Fibroblast of upper back skin (primary cell): ENCODE results near the gene MRTFA.
"Not testable (repeated sequence)": the region's sequence is repeated elsewhere in the genome, so short reads cannot be mapped to it uniquely, and the experiment has no call there.

Source experiments
- DNase-seq: peaks from one replicate; pipeline ENCODE4 v3.0.0-alpha.2; 2013

MRTFA gene

GRCh38 chr22:40544758-40545157, 91.8 kb downstream of the MRTFA start:
- no peak for DNase-seq

DNA sequence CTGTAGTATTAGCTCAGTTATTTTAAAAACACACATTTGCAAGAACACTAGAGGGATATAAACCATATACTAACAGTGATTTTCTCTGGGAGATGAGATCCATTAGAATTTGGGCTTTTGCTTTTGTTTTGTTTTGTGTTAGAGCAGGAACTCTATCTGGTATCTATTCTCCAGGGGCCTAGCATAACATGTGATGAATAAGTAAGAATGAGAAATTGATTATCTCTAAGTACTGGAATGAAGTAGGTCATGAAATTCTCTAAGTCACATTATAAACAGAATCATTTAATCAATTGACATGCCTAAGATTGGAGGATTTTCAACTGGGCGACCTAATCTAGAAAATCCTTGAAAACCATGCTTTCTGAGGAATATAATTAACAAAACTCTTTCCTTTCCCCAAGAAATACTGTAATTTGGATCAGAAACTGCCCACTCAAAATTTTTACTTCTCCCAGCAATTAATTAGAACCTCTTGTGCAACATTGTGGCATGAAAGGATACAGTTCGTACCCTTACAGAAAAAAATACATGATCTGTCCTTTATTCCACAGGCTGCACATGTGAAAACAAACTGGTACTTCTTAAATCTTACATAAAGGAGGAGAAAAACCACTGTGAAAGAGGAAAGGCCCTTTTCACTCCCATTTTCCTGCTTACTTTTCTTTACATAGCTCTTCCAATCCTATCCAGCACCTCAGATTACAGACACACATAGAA, 93.5 kb downstream of the MRTFA start:
- DNase-seq = no peak

- no peak for DNase-seq
Measured at GRCh38 chr22:40541300-40541699, 95.2 kb downstream of the MRTFA start.

DNA sequence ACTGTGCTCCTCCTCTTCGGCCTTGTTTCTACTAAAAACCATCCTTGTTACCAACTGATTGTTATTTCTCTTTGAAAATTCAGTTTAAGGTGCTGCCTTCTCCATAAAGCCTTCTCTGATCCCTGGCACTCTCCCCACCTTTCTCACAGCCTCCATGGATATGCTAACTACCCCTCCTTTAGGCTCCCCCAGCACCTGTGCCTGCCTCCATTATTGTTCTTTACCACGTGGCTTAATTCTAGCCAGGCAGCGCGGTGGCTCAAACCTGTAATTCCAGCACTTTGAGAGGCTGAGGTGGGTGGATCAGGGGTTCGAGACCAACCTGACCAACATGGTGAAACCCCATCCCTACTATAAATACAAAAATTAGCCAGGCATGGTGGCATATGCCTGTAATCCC, 96.3 kb downstream of the MRTFA start:
- no peak for DNase-seq

- not testable (repeated sequence) for DNase-seq
Measured at GRCh38 chr22:40536149-40536548, 100.4 kb downstream of the MRTFA start.

GRCh38 chr22:40535642-40536041, 100.9 kb downstream of the MRTFA start:
- no peak for DNase-seq

DNA sequence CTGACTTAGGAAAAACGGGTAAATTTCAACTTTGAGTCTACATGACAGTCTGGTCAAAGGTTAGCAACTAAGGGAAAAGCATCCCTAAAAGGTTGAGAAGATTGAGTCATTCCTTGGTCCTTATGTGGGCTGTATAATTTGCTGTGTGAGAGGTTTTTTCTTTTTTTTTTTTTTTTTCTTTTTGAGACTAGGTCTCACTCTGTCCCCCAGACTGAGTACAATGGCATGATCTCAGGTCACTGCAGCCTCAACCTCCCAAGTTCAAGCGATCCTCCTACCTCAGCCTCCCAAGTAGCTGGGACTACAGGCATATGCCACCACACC, 101.4 kb downstream of the MRTFA start:
- DNase-seq = no peak

DNA sequence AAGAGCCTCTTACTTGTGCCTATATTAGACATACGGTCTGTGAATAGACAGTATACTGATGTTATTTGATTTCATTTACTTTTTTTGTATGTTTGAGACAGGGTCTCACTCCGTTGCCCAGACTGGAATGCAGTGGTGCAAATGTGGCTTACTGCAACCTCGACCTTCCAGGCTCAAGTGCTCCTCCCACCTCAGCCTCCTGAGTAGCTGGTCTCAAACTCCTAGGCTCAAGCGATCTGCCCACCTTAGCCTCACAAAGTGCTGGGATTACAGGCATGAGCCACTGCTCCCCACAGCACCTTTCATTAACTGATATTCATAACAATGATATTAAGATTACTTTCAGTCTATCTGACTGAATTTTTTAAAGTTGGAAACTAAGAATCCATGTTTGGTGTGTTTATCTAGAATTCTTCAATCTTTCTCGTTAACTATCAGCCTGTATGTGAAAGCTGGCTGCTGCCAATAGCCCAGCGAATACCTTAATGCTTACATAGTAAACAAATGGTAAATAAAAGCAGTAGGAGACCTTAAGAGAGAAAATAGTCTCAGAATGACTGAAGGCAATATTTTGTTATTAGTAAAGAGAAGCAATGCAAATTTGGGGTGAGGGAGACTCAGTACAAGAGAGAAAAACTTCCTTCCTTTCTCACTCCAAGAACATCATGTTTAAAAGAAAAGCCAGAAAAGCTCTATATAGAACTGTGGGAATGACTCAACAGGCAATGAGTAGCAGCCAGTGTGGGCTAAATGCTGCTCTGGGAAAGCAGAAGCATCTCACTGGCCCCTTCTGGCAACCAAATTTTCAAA, 101.9 kb downstream of the MRTFA start:
- peak; percentile 63 for DNase-seq

GRCh38 chr22:40533712-40534378, 102.7 kb downstream of the MRTFA start:
- peak; percentile 90 for DNase-seq

DNA sequence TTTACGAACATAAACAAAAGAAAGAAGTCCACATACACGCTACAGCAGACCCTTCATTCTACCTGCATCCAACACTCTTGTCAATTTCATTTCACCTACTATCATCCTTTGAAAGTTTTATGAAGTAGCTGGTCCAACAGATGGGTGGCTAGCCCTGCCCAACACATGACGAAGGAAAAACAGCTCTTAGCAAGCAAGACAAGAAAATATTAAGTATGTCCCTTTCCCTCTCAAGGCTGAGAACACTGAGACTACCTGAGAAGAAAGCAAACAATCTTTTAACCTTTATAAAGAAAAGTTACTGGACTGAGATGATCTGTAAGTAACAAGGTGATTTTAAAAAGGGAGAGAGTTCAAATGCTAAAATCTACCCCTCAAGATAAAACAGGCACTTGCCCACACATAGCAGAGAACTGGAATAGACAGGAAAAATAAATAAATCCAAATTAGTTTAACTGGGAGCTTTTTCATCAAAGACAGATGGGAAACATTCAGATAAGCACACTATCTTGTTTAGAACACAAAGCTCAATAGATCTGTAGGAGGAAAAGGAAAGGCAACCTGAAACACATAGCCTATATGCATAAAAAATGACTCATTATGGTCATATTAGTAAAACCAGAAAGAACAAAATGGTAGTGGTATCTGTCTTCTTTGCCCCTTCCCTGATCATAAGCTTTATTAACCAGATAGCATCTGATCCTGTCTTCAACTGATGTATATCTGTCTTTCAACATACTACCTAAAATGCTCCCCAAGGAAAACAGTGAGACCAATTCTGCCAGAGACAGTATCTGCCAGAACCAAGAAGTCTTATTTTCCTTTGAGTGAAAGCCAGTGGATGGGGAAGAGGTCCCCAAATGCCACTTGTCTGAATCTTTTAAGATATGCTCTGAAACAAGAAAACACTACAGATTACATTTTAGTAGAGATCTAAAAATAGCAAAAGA, 104.3 kb downstream of the MRTFA start:
- no peak for DNase-seq

DNA sequence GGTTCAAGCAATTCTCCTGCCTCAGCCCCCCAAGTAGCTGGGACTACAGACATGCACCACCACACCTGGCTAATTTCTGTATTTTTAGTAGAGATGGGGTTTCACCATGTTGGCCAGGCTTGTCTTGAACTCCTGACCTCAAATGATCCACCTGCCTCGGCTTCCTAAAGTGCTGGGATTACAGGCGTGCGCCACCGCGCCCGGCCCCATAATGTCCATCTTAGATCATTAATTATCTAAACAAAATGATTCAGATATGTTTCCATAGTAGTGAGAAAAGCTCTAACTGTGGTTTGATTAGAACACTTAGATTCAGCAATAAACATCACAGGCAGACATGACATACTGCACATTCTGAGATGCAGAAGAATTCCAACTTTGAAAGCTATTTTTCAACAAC, 106.1 kb downstream of the MRTFA start:
- DNase-seq = not testable (repeated sequence)

GRCh38 chr22:40529821-40530220, 106.7 kb downstream of the MRTFA start:
- DNase-seq = no peak

GRCh38 chr22:40526960-40527359, 109.6 kb downstream of the MRTFA start:
- no peak for DNase-seq

GRCh38 chr22:40525250-40525884, 111.2 kb downstream of the MRTFA start:
- peak; percentile 49 for DNase-seq

DNA sequence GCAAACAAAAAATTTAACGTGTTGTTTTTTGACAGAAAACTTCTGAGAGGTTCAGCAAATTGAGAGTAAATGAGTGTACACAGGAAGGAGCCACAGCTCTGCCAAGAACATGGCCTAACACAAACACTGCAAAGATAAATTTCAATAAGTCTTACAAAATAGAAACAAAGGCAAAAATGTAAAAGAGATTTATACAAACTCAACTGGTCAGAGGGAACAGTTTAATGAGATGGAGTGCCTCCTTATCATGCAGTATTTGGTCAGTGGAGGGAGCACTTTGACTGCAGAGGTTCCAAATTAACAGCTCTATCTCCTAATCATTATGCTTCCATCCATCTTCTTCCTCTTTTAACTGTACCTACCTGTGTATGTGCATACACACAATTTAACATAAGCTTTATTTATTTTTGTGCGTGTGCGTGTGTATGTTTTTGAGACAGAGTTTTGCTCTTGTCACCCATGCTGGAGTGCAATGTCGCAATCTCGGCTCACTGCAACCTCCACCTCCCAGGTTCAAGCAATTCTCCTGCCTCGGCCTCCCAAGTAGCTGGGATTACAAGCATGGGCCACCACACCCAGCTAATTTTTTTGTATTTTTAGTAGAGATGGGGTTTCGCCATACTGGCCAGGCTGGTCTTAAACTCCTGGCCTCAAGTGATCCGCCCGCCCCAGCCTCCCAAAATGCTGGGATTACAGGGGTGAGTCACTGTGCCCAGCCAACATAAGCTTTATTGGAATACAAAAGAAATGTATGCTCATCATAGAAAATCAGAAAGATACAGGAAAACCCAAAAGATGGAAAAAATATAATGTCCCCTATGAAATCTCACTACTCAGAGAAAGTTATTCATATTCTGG, 111.9 kb downstream of the MRTFA start:
- peak; percentile 24 for DNase-seq

DNA sequence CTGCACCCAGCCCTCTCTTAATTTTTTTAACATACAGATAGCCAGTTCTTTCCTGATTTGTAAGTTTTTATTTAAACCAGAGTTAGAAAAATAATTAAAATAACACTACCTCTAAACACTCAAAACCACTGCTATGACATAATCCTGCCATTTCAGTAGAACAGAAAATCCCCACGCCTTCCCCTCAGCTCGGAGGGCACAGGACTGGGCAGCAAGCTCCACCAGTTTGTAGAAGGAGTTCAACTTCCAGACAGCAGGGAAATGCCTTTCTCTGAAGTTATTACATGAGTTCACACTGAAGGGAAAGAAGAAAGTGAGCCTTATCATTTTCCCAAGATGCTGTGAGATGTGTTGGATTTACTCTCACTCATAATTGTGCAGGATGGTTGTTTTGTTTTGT, 114.4 kb downstream of the MRTFA start:
- DNase-seq = no peak

DNA sequence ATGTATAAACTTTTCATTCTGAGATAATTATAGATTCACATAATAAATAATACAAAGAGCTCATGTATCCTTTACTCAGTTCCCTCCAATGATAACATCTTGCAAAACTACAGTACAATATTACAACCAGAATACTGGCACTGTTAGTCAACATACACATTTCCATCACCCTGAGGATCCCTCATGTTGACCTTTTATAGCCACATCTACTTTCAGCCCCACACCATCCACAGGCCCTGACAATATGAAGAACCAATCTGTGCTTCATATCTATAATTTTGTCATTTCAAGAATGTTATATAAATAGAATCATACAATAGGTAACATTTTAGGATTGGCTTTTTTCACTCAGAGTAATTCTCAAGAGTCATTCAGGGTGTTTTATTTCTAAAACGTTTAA, 115.5 kb downstream of the MRTFA start:
- DNase-seq = no peak

GRCh38 chr22:40520562-40520961, 116.0 kb downstream of the MRTFA start:
- no peak for DNase-seq

DNA sequence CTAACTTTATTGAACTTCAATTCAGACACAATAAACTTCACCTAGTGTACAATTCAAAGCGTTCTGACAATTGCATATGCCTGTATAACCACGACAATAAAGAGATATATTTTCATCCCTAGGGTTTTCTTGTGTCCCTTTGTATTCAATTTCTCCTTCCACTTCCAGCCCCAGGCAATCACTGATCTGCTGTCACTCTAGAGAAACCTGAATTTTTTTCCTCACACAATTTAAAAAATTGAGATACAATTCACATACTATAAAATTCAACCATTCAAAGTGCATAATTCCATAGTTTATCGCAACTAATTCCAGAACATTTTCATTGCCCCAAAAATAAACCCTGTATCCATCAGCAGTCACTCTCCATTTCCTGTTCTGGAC, 116.6 kb downstream of the MRTFA start:
- no peak for DNase-seq

DNA sequence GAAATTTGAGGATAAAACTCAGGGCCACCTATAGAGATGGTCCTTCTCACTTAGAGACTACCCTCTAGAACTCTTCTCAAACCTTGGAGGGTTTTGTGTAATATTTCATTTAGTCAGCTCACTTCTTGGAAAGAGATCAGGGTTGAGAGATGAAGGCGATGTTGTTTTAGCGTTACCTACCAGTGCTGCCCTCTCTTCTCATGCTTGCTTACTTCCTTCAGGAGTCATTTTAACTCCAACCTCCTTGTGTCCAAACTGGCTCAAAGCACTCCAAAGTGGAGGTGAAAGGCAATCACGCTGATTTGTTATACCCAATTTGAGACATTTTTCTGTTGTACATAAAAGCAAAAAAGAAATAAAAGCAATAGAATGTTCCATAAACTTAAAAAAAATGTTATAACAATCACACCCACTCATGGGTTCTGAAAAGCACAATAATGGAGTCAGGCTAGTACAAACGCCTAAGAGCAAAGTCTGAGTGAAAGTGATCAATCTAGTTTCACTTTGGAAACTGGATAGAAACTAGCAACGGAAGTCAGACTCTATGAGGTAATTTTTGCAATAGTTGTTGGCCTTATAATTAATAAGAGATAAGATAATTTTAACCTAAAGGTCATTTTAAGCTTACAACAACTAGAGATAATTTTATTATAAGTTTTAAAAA, 117.1 kb downstream of the MRTFA start:
- no peak for DNase-seq

- DNase-seq = no peak
Measured at GRCh38 chr22:40518840-40519239, 117.7 kb downstream of the MRTFA start.
